ENCODE results near the gene LRRC38.
A peak's percentile ranks its signal among the peaks of the same experiment; 100 is the strongest.
"Not testable (repeated sequence)": the region's sequence is repeated elsewhere in the genome, so short reads cannot be mapped to it uniquely, and the experiment has no call there.

LRRC38 gene, protein sequence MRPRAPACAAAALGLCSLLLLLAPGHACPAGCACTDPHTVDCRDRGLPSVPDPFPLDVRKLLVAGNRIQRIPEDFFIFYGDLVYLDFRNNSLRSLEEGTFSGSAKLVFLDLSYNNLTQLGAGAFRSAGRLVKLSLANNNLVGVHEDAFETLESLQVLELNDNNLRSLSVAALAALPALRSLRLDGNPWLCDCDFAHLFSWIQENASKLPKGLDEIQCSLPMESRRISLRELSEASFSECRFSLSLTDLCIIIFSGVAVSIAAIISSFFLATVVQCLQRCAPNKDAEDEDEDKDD

DNA sequence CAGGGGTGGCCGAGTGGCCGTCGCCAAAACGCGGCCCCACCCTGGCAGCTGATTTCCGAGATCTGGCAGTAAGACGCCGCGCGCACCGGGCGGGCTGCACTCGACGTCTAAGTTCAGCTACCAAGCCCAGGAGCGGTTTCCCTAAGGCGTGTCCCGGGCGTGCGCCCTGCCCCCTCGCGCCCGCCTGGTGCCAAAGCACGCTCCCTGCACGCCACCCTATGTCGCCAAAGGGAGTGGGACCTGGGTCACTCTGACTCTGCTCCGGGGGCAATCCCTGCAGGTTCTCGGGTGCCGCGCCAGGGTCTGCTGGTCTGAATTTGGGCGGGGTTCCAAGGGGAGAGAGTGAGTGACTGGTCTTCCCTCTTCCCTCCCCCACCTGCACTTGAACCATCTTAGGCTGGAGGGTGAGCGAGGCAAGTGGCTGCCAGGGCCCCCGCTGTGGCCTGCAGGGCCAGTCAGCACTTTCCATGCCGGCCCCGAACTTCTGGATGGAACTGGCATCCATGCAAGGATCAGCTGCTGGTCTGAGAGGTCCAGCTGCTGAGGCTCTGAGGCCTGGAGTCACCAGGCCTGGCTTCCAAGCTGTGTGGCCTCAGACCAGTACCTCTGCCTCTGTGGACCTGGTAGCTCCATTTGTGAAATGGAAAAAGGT, at the start of gene LRRC38:
Gene LRRC38 (minus strand): TSS at position 109 of the 652 bp plus-strand sequence. CDS start 410 bp downstream, outside the sequence.
- DNase-seq: no peak

DNA sequence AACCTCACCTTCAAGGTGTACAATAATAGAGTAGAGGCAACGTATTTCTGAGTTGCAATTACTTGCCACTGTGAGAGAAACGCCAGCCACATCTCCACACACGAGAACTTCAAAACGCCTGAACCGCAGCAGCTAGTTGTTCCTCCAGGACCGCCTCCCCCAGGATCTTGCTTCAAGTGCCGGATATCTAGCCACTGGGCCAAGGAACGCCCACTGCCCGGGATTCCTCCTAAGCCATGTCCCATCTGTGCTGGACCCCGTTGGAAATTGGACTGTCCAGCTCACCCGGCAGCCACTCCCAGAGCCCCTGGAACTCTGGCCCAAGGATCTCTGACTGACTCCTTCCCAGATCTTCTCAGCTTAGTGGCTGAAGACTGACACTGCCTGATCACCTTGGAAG, 49.2 kb upstream of the LRRC38 start:
- DNase-seq: not testable (repeated sequence)

DNA sequence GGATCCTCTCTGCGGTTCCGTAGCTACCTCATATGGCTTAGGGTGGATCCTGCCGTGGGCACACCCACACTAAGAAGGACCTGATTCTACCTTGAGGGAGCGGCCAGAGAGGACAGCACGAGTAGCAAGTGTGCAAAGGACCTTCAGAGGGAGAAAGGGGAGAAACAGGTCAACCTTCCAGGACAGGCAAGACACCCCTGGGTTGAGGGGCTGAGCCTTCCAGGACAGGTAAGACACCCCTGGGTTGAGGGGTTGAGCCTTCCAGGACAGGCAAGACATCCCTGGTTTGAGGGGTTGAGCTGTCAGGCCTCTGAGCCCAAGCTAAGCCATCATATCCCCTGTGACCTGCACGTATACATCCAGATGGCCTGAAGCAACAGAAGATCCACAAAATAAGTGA, 46.7 kb upstream of the LRRC38 start:
- no peak for DNase-seq

DNA sequence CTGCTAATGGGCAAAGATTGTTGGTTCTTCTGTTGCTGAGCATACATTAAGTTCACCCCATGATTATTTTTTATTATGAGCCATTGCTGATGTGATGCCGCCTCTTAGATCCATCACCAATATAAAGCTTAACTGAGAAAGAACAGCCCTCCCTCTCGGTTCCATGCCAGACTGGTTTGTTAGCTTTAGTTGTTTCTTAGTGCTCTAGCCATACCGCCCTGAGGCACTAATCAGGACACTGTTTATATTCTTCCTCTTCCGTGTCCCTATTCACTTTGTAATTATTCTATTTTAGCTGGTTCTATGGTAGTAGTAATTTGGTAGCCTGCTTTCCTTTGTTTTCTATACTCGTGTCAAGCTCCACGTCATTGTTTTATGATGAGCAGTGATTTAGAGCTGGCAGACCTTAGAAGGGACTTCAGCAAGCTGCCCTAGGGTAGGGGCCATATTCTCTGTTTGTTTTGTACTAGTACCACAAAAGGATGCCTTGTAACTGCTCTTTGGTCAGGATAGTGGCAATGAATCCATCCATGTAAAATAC, 42.5 kb upstream of the LRRC38 start:
- no peak for DNase-seq

DNA sequence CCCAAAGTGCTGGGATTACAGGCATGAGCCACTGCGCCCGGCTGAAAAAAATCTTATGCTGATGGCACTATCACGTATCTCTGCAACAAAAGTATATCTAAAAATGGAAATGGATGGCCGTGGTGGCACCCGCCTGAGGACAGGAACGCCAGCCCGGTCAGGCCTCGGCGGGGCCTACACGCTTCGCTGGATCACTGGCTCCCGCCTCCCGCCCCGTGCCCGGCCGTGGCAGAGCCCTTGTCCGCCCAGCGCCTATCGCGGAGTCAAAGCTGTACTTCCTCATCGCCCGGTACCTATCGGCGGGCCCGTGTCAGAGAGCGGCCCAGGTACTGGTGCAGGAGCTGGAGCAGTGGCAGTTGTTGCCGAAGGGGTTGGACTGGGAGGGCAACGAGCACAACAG, 41.0 kb upstream of the LRRC38 start:
- DNase-seq: no peak

DNA sequence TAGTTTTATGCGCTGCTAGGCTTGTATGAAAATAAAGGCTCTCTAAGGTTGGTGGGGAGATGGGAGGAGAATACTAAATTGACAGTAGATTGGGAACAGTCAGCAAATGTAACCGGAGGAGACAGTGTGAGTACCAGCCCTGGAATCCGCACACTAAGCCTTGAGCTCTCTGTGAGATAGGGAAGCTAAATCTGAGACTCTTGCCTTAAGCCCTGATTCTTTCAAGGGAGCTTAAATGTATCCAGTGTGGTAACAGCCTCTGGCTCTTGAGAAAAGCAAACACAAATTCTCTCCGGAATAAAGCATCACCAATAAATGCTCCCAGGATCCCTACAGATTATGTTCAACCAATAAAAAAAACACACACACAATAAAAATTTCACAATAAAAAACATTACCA, 36.9 kb upstream of the LRRC38 start:
- no peak for DNase-seq

DNA sequence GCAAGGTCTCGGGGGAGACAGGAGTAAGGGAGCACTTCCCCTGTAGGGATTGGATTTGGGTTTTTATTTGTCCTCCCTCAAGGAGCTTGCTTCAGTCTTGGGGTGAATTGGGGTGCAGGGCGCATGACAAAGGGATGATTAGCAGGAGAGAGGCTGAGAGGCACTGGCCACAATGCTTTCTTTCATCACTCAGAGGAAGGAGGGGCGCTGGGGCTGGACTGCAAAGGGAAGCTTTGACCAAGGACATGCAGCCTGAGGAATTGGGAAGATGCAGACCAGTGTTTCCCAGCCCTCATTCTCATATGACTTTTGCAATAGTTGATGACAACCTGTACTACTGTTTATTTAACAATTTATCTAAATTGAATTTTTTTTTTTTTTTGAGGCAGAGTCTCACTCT, 35.7 kb upstream of the LRRC38 start:
- no peak for DNase-seq

DNA sequence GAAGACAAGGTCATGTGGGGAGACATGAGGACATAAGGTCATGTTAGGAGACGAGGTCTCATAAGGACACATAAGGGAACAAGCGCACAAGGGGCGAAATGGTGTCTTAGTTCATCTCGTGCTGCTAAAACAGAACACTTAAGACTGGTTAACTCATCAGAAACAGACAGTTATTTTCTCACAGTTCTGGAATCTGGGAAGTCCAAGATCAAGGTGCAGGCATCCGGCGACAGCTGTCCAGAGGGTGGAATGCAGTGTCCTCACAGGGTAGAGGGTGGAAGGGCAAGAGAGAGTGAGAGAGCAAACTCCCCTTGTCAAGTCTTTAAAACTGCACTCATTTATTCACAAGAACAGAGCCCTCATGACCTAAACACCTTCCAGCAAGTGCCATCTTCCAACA, 35.2 kb upstream of the LRRC38 start:
- no peak for DNase-seq

DNA sequence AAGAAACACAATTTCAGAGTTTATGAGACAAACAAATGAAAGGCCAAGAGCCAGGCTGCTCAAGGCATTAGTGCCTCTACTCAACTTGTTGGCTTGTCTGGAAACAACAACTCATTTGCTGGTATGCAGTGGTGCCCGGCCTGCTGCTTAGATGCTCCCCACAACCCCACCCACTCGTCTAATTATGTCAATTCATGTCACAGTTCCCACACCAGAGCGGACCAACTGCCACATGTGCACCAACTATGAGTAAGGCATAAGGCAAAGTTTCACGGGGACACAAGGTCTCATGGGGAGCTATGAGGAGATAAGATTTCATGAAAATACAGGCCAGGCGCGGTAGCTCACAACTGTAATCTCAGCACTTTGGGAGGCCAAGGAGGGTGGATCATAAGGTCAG, 34.5 kb upstream of the LRRC38 start:
- no peak for DNase-seq

DNA sequence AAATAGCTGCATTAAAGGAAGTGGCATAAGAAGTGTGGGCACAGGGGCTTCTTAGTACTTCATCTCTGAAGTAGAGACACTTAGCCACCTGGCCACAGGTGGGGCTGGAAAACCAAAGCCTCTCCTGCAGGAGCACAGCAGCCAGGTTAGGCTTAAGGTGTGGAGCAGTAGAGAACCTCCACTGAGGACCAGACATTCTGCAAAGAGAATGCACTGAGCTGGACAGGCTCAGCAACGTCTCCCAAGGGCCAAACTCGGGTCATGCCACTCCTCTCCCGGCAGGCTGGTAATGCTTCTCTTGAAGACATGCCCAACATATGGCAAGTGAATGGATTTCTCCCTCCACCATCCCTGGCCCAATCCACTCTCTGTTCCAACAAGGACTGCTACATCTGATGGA, 33.0 kb upstream of the LRRC38 start:
- DNase-seq: no peak

DNA sequence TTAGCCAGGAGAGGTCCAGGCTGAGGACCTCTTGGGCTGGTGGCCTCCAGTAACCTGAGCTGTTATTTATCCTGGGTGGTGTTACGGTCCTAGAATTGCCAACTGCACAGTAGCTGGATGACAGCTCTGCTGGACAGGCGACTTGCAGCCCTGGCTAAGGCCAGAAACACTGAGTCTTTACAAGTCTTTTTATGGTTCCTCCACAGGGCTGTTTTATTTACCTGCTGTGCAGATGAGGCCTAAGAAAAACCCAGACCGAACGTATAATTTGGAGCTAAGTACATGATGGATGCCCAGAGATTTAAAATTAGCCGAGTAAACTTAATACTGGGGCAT, 30.4 kb upstream of the LRRC38 start:
- no peak for DNase-seq

DNA sequence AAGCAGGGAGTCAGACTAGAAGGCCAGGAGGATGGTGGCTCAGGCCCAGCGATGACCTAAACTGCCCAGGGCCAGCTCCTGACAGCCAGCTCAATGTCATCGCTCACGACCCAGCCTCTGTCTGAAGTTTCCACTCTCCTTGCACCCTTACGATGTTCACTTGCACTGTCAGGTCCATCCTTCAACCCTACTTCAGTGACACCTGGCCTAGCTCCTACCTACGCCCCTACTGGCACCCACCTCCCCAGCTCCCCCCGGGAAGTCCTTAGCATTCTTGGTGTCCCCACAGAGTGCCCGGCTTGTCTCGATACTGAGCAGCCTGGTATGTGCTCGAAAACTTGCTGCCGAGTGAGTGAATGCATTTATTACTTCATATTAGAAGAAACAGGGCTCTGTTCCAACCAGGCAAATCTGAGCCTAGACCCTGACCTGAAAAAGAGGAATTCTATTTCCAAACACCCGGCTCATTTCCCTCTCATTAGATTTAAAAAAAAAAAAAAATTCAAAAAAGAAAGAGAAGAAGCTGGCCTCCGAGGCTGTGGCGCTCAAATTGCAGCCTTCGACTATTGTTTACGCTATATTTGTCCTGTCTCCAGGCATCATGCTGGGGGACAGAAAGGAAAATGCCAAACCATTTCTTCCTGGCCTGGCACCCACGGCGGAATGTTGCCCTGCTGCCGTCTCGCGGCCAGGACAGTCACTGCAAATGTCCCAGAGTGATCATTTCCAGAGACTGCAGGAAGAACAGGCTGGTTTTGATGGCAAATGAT, 29.8 kb upstream of the LRRC38 start:
- DNase-seq: peak; percentile 4

DNA sequence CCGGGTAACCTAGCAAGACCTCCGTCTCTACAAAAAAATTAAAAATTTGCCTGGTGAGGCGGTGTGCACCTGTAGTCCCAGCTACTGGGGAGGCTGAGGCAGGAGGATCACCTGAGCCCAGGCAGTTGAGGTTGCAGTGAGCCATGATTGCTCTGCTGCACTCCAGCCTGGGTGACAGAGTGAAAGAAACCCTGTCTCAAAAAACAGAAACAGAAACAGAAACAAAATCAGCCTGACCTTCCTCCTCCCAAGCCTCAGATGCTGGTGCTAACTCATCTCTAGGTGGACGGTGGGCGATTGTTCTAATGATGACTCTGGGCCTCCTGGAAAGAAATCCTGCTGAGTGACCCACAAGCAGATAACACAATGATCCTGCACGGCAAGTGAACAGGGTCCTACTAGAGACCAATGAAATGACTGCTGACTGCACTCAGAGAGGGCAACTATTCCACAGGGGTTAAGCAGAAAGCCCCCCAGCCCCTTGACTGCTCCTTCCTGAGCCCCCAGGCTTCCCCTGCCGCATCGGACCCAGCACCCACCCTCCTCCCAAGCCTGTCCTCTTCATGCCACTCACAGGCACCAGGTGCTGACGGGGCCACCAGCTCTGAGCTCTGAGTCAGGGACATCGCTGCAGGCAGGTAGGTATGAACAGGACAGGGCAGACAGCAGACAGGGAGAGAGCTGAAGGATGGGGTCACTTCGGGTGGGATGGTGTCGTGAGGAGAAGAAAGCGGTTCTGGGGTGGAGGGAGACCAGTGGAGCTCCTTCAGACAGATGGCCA, 27.8 kb upstream of the LRRC38 start:
- DNase-seq: no peak

DNA sequence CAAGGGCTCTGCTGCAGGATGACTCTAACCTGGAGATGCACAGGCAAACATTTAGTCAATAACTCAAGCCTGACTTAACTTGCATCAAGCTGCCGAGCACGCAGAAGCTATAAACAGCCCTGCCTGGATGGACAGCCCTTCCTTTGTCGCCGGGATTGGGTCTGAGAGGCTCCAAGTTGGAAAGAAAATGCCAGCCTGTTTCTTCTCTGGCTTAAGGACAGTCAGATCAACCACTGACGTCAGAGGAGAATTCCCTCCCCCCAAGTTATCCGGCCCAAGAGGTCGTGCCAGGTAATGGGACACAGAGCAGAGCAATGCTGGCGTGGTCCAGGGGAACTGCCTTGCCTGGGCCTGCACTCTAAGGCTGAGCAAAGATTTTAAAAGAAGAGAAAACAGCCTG, 27.1 kb upstream of the LRRC38 start:
- DNase-seq: no peak

DNA sequence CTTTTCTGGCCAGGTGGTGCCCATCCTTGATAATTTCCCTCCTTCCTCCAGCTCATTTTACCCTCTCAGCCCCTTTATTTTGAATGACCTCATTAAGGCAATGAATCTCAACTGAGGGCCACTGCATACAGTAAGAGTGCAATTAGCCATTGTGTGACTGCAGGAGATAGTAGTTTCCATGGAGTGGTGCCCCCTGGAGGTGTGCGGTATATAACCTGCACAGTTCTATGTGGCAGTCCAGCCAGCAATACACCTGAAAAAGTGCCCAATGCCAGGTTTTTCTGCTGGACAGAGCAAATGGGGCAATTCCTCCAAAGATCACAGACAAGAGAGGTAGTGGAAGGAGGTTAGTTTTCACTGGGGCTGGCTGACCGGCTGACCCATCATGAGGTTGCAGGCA, 25.9 kb upstream of the LRRC38 start:
- DNase-seq: no peak

DNA sequence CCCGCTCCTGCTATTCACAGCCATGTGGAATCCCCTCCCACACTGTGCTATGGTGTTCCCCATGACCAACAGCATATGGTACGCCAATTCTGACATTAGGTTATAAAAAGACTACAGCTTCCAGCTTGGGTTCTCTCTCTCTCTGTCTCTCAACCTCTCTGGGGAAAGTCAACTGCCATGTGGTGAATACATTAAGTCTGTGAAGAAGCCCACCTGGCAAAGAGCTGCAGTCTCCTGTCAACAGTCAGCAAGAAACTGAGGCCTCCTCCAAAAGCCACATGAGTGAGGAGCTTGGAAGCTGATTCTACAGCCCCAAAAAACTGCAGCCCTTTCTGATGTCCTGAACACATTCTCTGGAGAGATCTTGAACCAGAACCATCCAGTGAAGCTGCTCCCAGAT, 25.0 kb upstream of the LRRC38 start:
- no peak for DNase-seq

DNA sequence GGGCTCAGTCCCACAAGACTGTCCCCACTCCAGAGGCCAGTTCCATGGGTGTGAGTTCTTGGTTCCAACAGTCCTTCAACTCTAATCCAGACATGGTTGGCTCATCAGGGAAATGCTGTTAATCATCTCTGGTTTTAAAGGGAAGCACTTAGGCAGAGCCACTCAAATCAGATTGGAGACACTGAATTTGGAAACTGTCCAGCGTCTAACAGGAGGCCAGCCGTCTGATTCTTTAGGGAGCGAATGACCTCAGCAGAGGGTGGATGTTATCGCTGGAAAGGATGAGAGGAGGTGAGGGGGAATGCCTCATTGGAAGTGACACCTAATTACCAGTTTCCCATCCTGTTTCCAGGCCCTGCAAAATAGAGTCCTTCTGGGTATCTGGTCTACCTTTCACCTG, 22.8 kb upstream of the LRRC38 start:
- no peak for DNase-seq

DNA sequence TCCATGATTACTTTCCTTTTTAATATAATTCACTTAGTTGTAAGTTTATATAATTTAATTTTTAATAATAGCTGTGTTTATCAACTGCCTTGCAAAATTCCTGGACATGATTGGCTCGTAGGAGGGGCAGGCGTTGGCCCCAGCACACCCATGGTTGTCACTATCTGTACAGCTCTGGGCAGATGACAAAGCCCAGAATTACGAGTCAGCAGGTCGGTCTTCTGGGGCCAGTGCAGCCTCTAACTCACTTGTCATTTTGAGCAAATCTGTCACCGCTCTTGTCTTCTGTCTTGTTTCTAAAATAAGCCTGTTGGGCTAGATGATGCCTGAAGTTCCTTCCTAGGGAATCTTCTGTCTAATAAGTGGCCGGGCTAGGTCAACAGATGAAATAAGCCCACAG, 21.4 kb upstream of the LRRC38 start:
- no peak for DNase-seq

DNA sequence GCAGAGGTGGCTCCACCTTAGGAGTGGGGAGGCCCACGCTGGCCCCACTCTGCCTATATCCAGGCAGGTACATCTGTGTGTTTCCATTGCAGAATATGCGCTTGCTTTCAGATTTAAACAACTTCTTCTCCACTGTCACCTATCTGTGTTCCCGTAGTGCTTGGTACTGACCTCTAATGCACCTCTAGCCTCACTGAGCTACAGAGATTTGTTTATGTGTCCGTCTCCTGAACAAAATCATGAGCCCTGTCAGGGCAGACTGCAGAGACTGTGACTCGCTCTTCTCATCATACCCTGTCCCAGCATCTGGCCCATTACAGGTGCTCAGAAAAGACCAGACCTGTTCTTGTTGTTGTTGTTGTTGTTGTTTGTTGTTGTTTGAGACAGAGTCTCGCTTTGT, 14.5 kb upstream of the LRRC38 start:
- DNase-seq: no peak

DNA sequence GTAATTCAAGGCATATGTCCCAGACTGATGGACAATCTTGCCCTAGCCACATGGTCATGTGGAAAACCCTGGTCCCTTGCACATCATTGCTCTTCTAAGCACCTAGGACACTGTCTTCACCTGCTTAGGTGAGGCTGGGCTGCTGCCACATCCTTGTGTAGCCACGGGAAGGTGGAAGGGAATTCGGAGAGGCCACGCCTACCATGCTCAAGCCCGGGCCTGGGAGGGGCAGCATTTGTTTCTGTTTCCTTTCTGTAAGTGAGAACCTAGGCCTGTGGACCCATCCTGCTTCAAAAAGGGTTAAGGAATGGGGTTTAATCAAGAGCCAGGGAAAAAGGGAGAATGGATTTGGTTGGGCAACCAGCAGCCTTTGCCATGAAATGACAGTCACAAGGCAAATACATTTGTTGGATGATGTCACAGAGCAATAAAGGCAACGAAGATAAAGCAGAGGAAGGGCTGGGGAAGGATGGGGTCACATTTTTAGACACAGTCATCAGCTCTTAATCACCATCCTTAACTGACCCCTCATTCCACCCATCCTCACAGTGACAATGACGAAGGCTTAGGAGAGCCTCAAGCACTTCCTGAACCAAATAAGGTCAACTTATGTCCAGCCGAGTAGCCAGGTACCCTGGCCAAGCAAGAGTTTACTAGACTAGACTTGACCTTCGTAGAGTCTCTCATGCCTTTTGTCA, 10.1 kb upstream of the LRRC38 start:
- DNase-seq: no peak

DNA sequence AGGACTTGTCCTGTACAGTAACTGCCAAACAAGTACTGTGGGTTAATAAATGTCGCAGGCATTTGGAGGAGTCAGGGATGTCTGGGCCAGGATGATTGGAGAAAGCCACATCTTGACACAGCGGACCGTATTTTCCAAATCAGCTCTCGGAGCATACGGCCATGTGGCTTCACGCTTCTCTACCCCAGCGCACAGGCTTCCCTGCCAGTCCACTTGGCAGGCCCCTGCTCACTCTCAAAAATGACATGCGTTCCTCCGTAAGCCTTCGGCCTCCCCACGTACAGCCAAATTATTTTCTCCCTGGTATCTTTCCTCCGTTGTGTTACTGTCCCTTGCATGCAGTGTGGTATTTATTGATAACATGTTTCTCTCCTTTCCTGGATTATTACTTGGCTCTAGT, 7.2 kb upstream of the LRRC38 start:
- no peak for DNase-seq

DNA sequence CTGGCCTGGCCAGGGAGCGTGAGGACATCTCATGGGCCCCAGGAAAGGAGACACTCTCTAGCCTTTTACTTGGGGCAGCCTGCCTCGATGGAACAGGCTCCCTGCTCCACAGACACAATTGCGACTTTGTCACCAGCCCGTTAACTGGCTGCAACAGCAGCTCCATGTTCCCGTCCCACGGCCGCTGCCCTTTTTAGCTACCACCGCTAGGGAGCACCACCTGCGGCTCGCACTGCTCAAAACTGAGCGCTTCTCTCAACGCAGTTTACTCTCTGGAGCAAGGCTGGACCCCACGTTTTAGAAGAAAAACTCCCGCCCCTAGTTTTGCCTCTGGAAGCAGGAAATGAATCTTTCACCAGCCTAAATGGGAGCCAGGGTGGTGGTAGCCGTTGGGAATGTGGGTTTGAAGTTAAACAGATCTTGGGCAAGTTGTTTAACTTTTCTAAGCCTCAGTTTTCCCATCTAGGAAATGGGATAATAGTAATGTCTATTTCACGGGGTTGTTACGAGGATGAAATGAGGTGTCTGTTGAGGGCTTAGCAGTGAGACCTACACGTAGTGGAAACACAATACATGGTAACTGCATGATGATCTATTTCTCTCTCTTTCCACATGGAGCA, 3.5 kb upstream of the LRRC38 start:
- no peak for DNase-seq
